Measurements from ENCODE around the gene SENP2.

DNA sequence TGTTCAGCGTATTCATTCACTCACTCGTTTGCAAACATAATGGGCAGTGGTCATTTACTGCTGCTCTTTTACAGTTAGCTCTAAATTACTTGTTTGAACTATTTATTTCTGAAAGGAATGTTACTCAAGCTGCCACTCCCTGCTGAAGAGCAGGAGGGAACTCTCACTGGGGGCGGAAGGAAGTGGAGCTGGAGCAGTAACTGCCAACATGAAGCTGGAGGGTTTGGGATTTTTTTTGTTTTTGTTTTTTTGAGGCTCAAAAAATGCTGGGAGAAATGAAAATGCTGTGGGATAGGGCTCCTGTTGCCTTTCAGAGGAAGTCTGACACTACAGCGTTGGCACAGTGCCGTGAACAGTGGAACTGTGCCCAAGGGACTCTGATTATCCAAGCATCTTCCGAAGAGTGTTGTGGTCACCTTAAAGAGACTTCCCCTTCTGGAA is 44.1 kb downstream of the SENP2 start:
- TF ChIP-seq, protein P1, sequence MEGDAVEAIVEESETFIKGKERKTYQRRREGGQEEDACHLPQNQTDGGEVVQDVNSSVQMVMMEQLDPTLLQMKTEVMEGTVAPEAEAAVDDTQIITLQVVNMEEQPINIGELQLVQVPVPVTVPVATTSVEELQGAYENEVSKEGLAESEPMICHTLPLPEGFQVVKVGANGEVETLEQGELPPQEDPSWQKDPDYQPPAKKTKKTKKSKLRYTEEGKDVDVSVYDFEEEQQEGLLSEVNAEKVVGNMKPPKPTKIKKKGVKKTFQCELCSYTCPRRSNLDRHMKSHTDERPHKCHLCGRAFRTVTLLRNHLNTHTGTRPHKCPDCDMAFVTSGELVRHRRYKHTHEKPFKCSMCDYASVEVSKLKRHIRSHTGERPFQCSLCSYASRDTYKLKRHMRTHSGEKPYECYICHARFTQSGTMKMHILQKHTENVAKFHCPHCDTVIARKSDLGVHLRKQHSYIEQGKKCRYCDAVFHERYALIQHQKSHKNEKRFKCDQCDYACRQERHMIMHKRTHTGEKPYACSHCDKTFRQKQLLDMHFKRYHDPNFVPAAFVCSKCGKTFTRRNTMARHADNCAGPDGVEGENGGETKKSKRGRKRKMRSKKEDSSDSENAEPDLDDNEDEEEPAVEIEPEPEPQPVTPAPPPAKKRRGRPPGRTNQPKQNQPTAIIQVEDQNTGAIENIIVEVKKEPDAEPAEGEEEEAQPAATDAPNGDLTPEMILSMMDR (IDR thresholded peaks at IDR 0.05 in 2 of 3, conservative IDR thresholded peaks at IDR 0.05 in 1 of 3; ENCODE audit: borderline replicate concordance in 1 of 3, insufficient read depth in 1 of 3, low read depth in 2 of 3, low read length in 2 of 3) = no peak
- TF ChIP-seq RAD21 (IDR thresholded peaks at IDR 0.05; ENCODE audit: low read depth) = no peak
- TF ChIP-seq EZH2 (IDR thresholded peaks at IDR 0.05) = no peak
- no peak for TF ChIP-seq SIN3A (IDR thresholded peaks at IDR 0.05; ENCODE audit: low read depth)
- TF ChIP-seq, protein P2, sequence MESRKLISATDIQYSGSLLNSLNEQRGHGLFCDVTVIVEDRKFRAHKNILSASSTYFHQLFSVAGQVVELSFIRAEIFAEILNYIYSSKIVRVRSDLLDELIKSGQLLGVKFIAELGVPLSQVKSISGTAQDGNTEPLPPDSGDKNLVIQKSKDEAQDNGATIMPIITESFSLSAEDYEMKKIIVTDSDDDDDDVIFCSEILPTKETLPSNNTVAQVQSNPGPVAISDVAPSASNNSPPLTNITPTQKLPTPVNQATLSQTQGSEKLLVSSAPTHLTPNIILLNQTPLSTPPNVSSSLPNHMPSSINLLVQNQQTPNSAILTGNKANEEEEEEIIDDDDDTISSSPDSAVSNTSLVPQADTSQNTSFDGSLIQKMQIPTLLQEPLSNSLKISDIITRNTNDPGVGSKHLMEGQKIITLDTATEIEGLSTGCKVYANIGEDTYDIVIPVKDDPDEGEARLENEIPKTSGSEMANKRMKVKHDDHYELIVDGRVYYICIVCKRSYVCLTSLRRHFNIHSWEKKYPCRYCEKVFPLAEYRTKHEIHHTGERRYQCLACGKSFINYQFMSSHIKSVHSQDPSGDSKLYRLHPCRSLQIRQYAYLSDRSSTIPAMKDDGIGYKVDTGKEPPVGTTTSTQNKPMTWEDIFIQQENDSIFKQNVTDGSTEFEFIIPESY (IDR thresholded peaks at IDR 0.05; ENCODE audit: extremely low read depth, insufficient replicate concordance, low read length) = no peak
- TF ChIP-seq, protein P3, sequence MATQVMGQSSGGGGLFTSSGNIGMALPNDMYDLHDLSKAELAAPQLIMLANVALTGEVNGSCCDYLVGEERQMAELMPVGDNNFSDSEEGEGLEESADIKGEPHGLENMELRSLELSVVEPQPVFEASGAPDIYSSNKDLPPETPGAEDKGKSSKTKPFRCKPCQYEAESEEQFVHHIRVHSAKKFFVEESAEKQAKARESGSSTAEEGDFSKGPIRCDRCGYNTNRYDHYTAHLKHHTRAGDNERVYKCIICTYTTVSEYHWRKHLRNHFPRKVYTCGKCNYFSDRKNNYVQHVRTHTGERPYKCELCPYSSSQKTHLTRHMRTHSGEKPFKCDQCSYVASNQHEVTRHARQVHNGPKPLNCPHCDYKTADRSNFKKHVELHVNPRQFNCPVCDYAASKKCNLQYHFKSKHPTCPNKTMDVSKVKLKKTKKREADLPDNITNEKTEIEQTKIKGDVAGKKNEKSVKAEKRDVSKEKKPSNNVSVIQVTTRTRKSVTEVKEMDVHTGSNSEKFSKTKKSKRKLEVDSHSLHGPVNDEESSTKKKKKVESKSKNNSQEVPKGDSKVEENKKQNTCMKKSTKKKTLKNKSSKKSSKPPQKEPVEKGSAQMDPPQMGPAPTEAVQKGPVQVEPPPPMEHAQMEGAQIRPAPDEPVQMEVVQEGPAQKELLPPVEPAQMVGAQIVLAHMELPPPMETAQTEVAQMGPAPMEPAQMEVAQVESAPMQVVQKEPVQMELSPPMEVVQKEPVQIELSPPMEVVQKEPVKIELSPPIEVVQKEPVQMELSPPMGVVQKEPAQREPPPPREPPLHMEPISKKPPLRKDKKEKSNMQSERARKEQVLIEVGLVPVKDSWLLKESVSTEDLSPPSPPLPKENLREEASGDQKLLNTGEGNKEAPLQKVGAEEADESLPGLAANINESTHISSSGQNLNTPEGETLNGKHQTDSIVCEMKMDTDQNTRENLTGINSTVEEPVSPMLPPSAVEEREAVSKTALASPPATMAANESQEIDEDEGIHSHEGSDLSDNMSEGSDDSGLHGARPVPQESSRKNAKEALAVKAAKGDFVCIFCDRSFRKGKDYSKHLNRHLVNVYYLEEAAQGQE (IDR thresholded peaks at IDR 0.05; ENCODE audit: low read depth) = no peak
- no peak for TF ChIP-seq ZFX (IDR thresholded peaks at IDR 0.05)
- TF ChIP-seq ZNF274 (IDR thresholded peaks at IDR 0.05; ENCODE audit: low read depth, low read length) = no peak
- no peak for TF ChIP-seq ELF1 (IDR thresholded peaks at IDR 0.05; ENCODE audit: borderline replicate concordance, low read depth)
- TF ChIP-seq, protein P4, sequence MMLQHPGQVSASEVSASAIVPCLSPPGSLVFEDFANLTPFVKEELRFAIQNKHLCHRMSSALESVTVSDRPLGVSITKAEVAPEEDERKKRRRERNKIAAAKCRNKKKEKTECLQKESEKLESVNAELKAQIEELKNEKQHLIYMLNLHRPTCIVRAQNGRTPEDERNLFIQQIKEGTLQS (IDR thresholded peaks at IDR 0.05) = no peak
